Vagina (tissue), 2 donors: ENCODE measurements around the gene FAM118B.

Source experiments
- CTCF ChIP-seq, 3 experiments: fragments of 450-650 bp in 2 of 3; fragments of 200-600 bp in 1 of 3; sonication (generic) in 1 of 3; IDR thresholded peaks; one replicate each; pipeline ENCODE4 v1.5.1; 2017 to 2019; ENCODE audit warnings: antibody characterized with exemption in 3 of 3, mild to moderate bottlenecking in 2 of 3, moderate library complexity in 2 of 3
- POLR2A ChIP-seq, 2 donors: fragments of 450-650 bp; IDR thresholded peaks; one replicate each; pipeline ENCODE4 v1.6.1; 2017; ENCODE audit warnings: antibody characterized with exemption in 2 of 2, mild to moderate bottlenecking in 2 of 2, moderate library complexity in 2 of 2
- POLR2AphosphoS5 ChIP-seq, 2 donors: sonication (generic); formaldehyde crosslinking; IDR thresholded peaks; one replicate each; pipeline ENCODE4 v1.9.0; 2017; ENCODE audit warnings: antibody characterized with exemption in 2 of 2, mild to moderate bottlenecking in 2 of 2, low read depth in 1 of 2; ENCODE audit not compliant: insufficient read depth in 1 of 2

- TF ChIP-seq CTCF (IDR thresholded peaks at IDR 0.05) (no peak), POLR2A (IDR thresholded peaks at IDR 0.05) (no peak), POLR2AphosphoS5 (IDR thresholded peaks at IDR 0.05; ENCODE audit: insufficient read depth in 1 of 2, low read depth in 1 of 2) (no peak)
Observed at GRCh38 chr11:126277780-126278179, 66.2 kb downstream of the FAM118B start.
